HG03103 (cell line): ENCODE measurements around the gene SLC35D3.
"Not testable (repeated sequence)": the region's sequence is repeated elsewhere in the genome, so short reads cannot be mapped to it uniquely, and the experiment has no call there.

Experiments
- ATAC-seq: cut with Tn5 transposase; IDR thresholded peaks from one replicate; pipeline ENCODE4 v1.9.1; 2021; ENCODE audit warnings: low read depth; ENCODE audit not compliant: unreplicated experiment

The SLC35D3 gene

GRCh38 chr6:136962661-136963060 lies 40.6 kb downstream of the SLC35D3 start:
- ATAC-seq: no peak

- no peak for ATAC-seq
Observed at GRCh38 chr6:136963259-136963658, 41.2 kb downstream of the SLC35D3 start.

GRCh38 chr6:136964398-136964797 lies 42.3 kb downstream of the SLC35D3 start:
- no peak for ATAC-seq

- peak; percentile 88 for ATAC-seq
Observed at GRCh38 chr6:136967876-136968752, 46.0 kb downstream of the SLC35D3 start.

GRCh38 chr6:136968837-136969236 lies 46.7 kb downstream of the SLC35D3 start:
- no peak for ATAC-seq

- no peak for ATAC-seq
Observed at GRCh38 chr6:136969433-136969832, 47.3 kb downstream of the SLC35D3 start.

- no peak for ATAC-seq
Observed at GRCh38 chr6:136969930-136970329, 47.8 kb downstream of the SLC35D3 start.

- ATAC-seq: no peak
Observed at GRCh38 chr6:136971609-136972008, 49.5 kb downstream of the SLC35D3 start.

- ATAC-seq: not testable (repeated sequence)
Observed at GRCh38 chr6:136973781-136974180, 51.7 kb downstream of the SLC35D3 start.
